ENCODE measurements around the gene ASCL2. TPM values are rescaled to one million over a fixed set of nuclear protein-coding genes. Genes with fewer than 3 reads are reported as not detected.

Gene ASCL2
- 1.1 TPM for total RNA-seq

GRCh38 chr11:2270322-2271076 lies at the start of gene ASCL2:
Gene ASCL2 (minus strand): TSS chr11:2270588. CDS start chr11:2270332, 256 bp downstream.
- peak; percentile 8 for DNase-seq (ENCODE audit: low spot score)

- DNase-seq (ENCODE audit: low spot score) = no peak
Measured at GRCh38 chr11:2319791-2320472, 49.5 kb upstream of the ASCL2 start.

GRCh38 chr11:2318707-2319106 lies 48.3 kb upstream of the ASCL2 start:
- no peak for DNase-seq (ENCODE audit: low spot score)

- DNase-seq (ENCODE audit: low spot score) = no peak
Measured at GRCh38 chr11:2318123-2318522, 47.7 kb upstream of the ASCL2 start.

- no peak for DNase-seq (ENCODE audit: low spot score)
Measured at GRCh38 chr11:2317354-2318050, 47.1 kb upstream of the ASCL2 start.

GRCh38 chr11:2316963-2317244 lies 46.5 kb upstream of the ASCL2 start:
- DNase-seq (ENCODE audit: low spot score) = no peak

- DNase-seq (ENCODE audit: low spot score) = no peak
Measured at GRCh38 chr11:2316169-2316962, 46.0 kb upstream of the ASCL2 start.

GRCh38 chr11:2315395-2316168 lies 45.2 kb upstream of the ASCL2 start:
- no peak for DNase-seq (ENCODE audit: low spot score)

- peak; percentile 72 for DNase-seq (ENCODE audit: low spot score)
Measured at GRCh38 chr11:2314525-2315394, 44.4 kb upstream of the ASCL2 start.

GRCh38 chr11:2314136-2314524 lies 43.7 kb upstream of the ASCL2 start:
- no peak for DNase-seq (ENCODE audit: low spot score)

- DNase-seq (ENCODE audit: low spot score) = no peak
Measured at GRCh38 chr11:2313051-2313951, 42.9 kb upstream of the ASCL2 start.

- no peak for DNase-seq (ENCODE audit: low spot score)
Measured at GRCh38 chr11:2312232-2313042, 42.0 kb upstream of the ASCL2 start.

- no peak for DNase-seq (ENCODE audit: low spot score)
Measured at GRCh38 chr11:2311353-2312133, 41.2 kb upstream of the ASCL2 start.

- no peak for DNase-seq (ENCODE audit: low spot score)
Measured at GRCh38 chr11:2310786-2311352, 40.5 kb upstream of the ASCL2 start.

GRCh38 chr11:2310073-2310785 lies 39.8 kb upstream of the ASCL2 start:
- no peak for DNase-seq (ENCODE audit: low spot score)

- DNase-seq (ENCODE audit: low spot score) = no peak
Measured at GRCh38 chr11:2309251-2310072, 39.1 kb upstream of the ASCL2 start.
